Stomach (tissue), 19 donors: ENCODE results near the gene GSX2. TPM values are rescaled to one million over a fixed set of nuclear protein-coding genes. Genes with fewer than 3 reads are reported as not detected.
A peak's percentile ranks its signal among the peaks of the same experiment; 100 is the strongest.
"Not testable (repeated sequence)": the region's sequence is repeated elsewhere in the genome, so short reads cannot be mapped to it uniquely, and the experiment has no call there.

Experiments used
- DNase-seq, 2 donors: peaks; one replicate each; pipeline versions ENCODE4 v3.0.0 to v3.0.0-alpha.2; 2013 to 2019
- H3K27ac ChIP-seq, 5 donors: fragments of 200-600 bp in 4 of 5; sonication (generic) in 4 of 5; one replicate each; pipeline ENCODE4 v1.5.1; 2013 to 2019; ENCODE audit warnings: mild to moderate bottlenecking in 1 of 5, moderate library complexity in 1 of 5
- H3K27me3 ChIP-seq, 3 donors: fragments of 200-600 bp; sonication (generic); one replicate each; pipeline ENCODE4 v1.5.1; 2017 to 2019; ENCODE audit warnings: mixed run types in 1 of 3
- H3K36me3 ChIP-seq, 4 donors: fragments of 200-600 bp; sonication (generic); 1 replicate in 3 of 4; 2 replicates in 1 of 4; pipeline ENCODE4 v1.5.1; 2016 to 2019
- H3K4me1 ChIP-seq, 4 donors: fragments of 200-600 bp; sonication (generic); one replicate each; pipeline ENCODE4 v1.5.1; 2016 to 2019
- H3K4me3 ChIP-seq, 4 donors: fragments of 200-600 bp; sonication (generic) in 3 of 4; one replicate each; pipeline ENCODE4 v1.5.1; 2016 to 2019; ENCODE audit warnings: mild to moderate bottlenecking in 1 of 4
- H3K9me3 ChIP-seq, 4 donors: fragments of 200-600 bp; sonication (generic); one replicate each; pipeline ENCODE4 v1.5.1; 2016 to 2019
- CTCF ChIP-seq, 7 experiments: fragments of 450-650 bp in 4 of 7; fragments of 200-600 bp in 3 of 7; sonication (generic) in 3 of 7; IDR thresholded peaks; one replicate each; pipeline ENCODE4 v1.5.1; 2016 to 2019; ENCODE audit warnings: antibody characterized with exemption in 7 of 7, control low read depth in 2 of 7, mild to moderate bottlenecking in 1 of 7
- EP300 ChIP-seq: sonication (generic); formaldehyde crosslinking; IDR thresholded peaks from one replicate; pipeline ENCODE4 v1.6.1; 2017; ENCODE audit warnings: antibody characterized with exemption
- POLR2A ChIP-seq, 4 donors: fragments of 450-650 bp; IDR thresholded peaks; one replicate each; pipeline ENCODE4 v1.6.1; 2016; ENCODE audit warnings: antibody characterized with exemption in 4 of 4, control low read depth in 2 of 4, mild to moderate bottlenecking in 1 of 4, moderate library complexity in 1 of 4
- POLR2AphosphoS5 ChIP-seq, 3 donors: sonication (generic); formaldehyde crosslinking; IDR thresholded peaks; one replicate each; pipeline ENCODE4 v1.6.1; 2016; ENCODE audit warnings: antibody characterized with exemption in 3 of 3
- WGBS, 5 donors: extraction: QIAGEN DNeasy Blood & Tissue Kit in 3 of 5; methylation state at CpG; one replicate each; pipeline versions ENCODE4 v1.1.5 to v1.1.7; 2013 to 2018; 5-methylcytosine and 5-hydroxymethylcytosine counted together
- intact Hi-C: fragments of 100-400 bp; cut with DNase I; formaldehyde crosslinking; loops from one replicate; pipeline ENCODE4 v1.15.1; 2023; ENCODE audit warnings: low total_unique reads
- long read RNA-seq, 10 donors: transcript quantifications; one replicate each; lab custom pipeline, GENCODE V29; 2026
- polyA plus RNA-seq, 3 donors: library from polyadenylated mRNA; stranded (reverse); fragments of 200-250 nt; gene quantifications; one replicate each; pipeline ENCODE4 v1.2.3, GENCODE V29; 2013
- total RNA-seq, 5 donors: library from RNA; depleted of rRNA; stranded (reverse); fragments of >200 nt; gene quantifications; one replicate each; pipeline versions ENCODE4 v1.1.0 to v1.2.3, GENCODE V29; 2014 to 2016
- donor health status: healthy with polysubstance abuse.
- donor health status: Bipolar disorder and iron deficiency.
- donor health status: healthy.

GSX2 gene
- total RNA-seq (not detected), polyA plus RNA-seq (not detected)
- long read RNA-seq, donor 1, result 0 reads
- long read RNA-seq, donor 2, result 0 reads
- long read RNA-seq, donor 3, result 0 reads
- long read RNA-seq, donor 4, result 0 reads
- long read RNA-seq, donor 5, result 0 reads
- long read RNA-seq, donor 6, result 0 reads
- long read RNA-seq, donor 7, result 0 reads
- long read RNA-seq, donor 8, result 0 reads
- long read RNA-seq, donor 9, result 0 reads
- long read RNA-seq, donor 10, result 0 reads

- peaks cover 39 to 100% (median 95%) of the 10 kb centered on the region in 3 donors for H3K27me3 ChIP-seq
- no peaks in the 10 kb centered on the region for H3K36me3 ChIP-seq
- DNase-seq, result peak in 1 of 2 donors; percentile 36
- no peak within 1 kb of the TSS for H3K27ac ChIP-seq
- H3K4me3 ChIP-seq, result peak within 1 kb of the TSS; percentile 27 to 47 (median 36)
- TF ChIP-seq POLR2A (IDR thresholded peaks at IDR 0.05) (no peak), EP300 (no peak), CTCF (IDR thresholded peaks at IDR 0.05) (no peak), POLR2AphosphoS5 (IDR thresholded peaks at IDR 0.05) (no peak)
- intact Hi-C loops, result no loop called here
- H3K4me1 ChIP-seq, result peaks cover 32 to 43% (median 37%) of the 10 kb centered on the region in 4 donors
- WGBS, 5 donors, result 1 to 4% (median 3%) methylated on average over 35 to 66 of the region's 66 CpGs
- H3K9me3 ChIP-seq, result no peaks in the 10 kb centered on the region
Observed at GRCh38 chr4:54099748-54100574, at the start of gene GSX2. Gene GSX2 (plus strand): TSS chr4:54100163. CDS start chr4:54100345, 182 bp downstream.

- 11 to 34% (median 25%) methylated on average over 1 of the region's 1 CpG for WGBS, 5 donors
Observed at GRCh38 chr4:54050214-54050904, 49.6 kb upstream of the GSX2 start.

GRCh38 chr4:54053322-54053721 is 46.6 kb upstream of the GSX2 start:
- DNase-seq, H3K27ac ChIP-seq, H3K9me3 ChIP-seq, intact Hi-C loops, H3K4me3 ChIP-seq, H3K27me3 ChIP-seq, H3K36me3 ChIP-seq: not testable (repeated sequence)
- 79 to 87% (median 84%) methylated on average over 5 of the region's 5 CpGs for WGBS, 5 donors
- H3K4me1 ChIP-seq, result peaks cover 19 to 84% (median 46%) of the 10 kb centered on the region in 4 donors

More at GRCh38 chr4:54050214-54050904, 49.6 kb upstream of the GSX2 start:
- H3K4me3 ChIP-seq, result no peak overlapping the region
- H3K9me3 ChIP-seq, result no peaks in the 10 kb centered on the region
- TF ChIP-seq EP300, result no peak
- no peaks in the 10 kb centered on the region for H3K27me3 ChIP-seq
- intact Hi-C loops, result no loop called here
- H3K4me1 ChIP-seq, result peaks cover 7 to 61% (median 30%) of the 10 kb centered on the region in 4 donors
- H3K36me3 ChIP-seq, result peaks cover 0 to 15% (median 12%) of the 10 kb centered on the region in 4 donors
- H3K27ac ChIP-seq, result no peak overlapping the region
- DNase-seq, result no peak

GRCh38 chr4:54054501-54054900 is 45.5 kb upstream of the GSX2 start:
- DNase-seq, result no peak
- Histone ChIP-seq H3K9me3 (no peaks in the 10 kb centered on the region), H3K4me3 (no peak overlapping the region), H3K27me3 (no peaks in the 10 kb centered on the region), H3K4me1 (peaks cover 19 to 91% (median 49%) of the 10 kb centered on the region in 4 donors), H3K27ac (no peak overlapping the region), H3K36me3 (no peaks in the 10 kb centered on the region)
- intact Hi-C loops, result no loop called here
- 94 to 100% (median 95%) methylated on average over 2 of the region's 2 CpGs for WGBS, 5 donors
- TF ChIP-seq POLR2AphosphoS5 (IDR thresholded peaks at IDR 0.05) (no peak), EP300 (no peak), CTCF (IDR thresholded peaks at IDR 0.05) (no peak), POLR2A (IDR thresholded peaks at IDR 0.05) (no peak)

- Histone ChIP-seq H3K36me3 (no peaks in the 10 kb centered on the region), H3K9me3 (no peaks in the 10 kb centered on the region), H3K27ac (no peak overlapping the region), H3K4me1 (peaks cover 15 to 91% (median 47%) of the 10 kb centered on the region in 4 donors), H3K4me3 (no peak overlapping the region), H3K27me3 (no peaks in the 10 kb centered on the region)
- TF ChIP-seq POLR2A (IDR thresholded peaks at IDR 0.05), result no peak
- no peak for TF ChIP-seq EP300
- TF ChIP-seq POLR2AphosphoS5 (IDR thresholded peaks at IDR 0.05), result no peak
- TF ChIP-seq CTCF (IDR thresholded peaks at IDR 0.05), result no peak
- intact Hi-C loops, result no loop called here
- 91 to 98% (median 95%) methylated on average over 1 of the region's 1 CpG for WGBS, 5 donors
- DNase-seq, result no peak
Observed at GRCh38 chr4:54055494-54055893, 44.5 kb upstream of the GSX2 start.
